Ishikawa (cell line): ENCODE data around the gene KDM2A.

Experiments used
- CEBPB ChIP-seq: IDR thresholded peaks from 2 replicates; pipeline ENCODE4 v1.6.1; 2012
- CREB1 ChIP-seq: IDR thresholded peaks from 2 replicates; pipeline ENCODE4 v1.6.1; 2012; ENCODE audit warnings: low read depth
- EGR1 ChIP-seq: IDR thresholded peaks from 2 replicates; pipeline ENCODE4 v1.6.1; 2012
- EP300 ChIP-seq: IDR thresholded peaks from 2 replicates; pipeline ENCODE4 v1.6.1; 2012; ENCODE audit warnings: borderline replicate concordance
- FOXM1 ChIP-seq: IDR thresholded peaks from 2 replicates; pipeline ENCODE4 v1.6.1; 2012; ENCODE audit warnings: low read depth, borderline replicate concordance
- MAX ChIP-seq: IDR thresholded peaks from 2 replicates; pipeline ENCODE4 v1.6.1; 2012
- NFIC ChIP-seq: IDR thresholded peaks from 2 replicates; pipeline ENCODE4 v1.6.1; 2012
- RAD21 ChIP-seq: IDR thresholded peaks from 2 replicates; pipeline ENCODE4 v1.6.1; 2012; ENCODE audit warnings: low read depth
- TAF1 ChIP-seq: IDR thresholded peaks from 2 replicates; pipeline ENCODE4 v1.6.1; 2012; ENCODE audit warnings: low read depth, mild to moderate bottlenecking
- TCF12 ChIP-seq: IDR thresholded peaks from 2 replicates; pipeline ENCODE4 v1.6.1; 2012; ENCODE audit warnings: low read depth
- TEAD4 ChIP-seq: IDR thresholded peaks from 2 replicates; pipeline ENCODE4 v1.6.1; 2012
- YY1 ChIP-seq: IDR thresholded peaks from 2 replicates; pipeline ENCODE4 v1.6.1; 2012; ENCODE audit warnings: low read depth
- ZBTB7A ChIP-seq: IDR thresholded peaks from 2 replicates; pipeline ENCODE4 v1.6.1; 2012; ENCODE audit warnings: low read depth
- TF ChIP-seq, protein P1 (sequence below): IDR thresholded peaks from 2 replicates; pipeline ENCODE4 v1.6.1; 2012; ENCODE audit warnings: low read depth, mild to moderate bottlenecking
- TF ChIP-seq, protein P2 (sequence below): IDR thresholded peaks from 2 replicates; pipeline ENCODE4 v1.6.1; 2012

Gene KDM2A

GRCh38 chr11:67085617-67086016 lies 33.4 kb upstream of the KDM2A start:
- TF ChIP-seq NFIC, result no peak
- no peak for TF ChIP-seq CREB1
- TF ChIP-seq, protein P1, sequence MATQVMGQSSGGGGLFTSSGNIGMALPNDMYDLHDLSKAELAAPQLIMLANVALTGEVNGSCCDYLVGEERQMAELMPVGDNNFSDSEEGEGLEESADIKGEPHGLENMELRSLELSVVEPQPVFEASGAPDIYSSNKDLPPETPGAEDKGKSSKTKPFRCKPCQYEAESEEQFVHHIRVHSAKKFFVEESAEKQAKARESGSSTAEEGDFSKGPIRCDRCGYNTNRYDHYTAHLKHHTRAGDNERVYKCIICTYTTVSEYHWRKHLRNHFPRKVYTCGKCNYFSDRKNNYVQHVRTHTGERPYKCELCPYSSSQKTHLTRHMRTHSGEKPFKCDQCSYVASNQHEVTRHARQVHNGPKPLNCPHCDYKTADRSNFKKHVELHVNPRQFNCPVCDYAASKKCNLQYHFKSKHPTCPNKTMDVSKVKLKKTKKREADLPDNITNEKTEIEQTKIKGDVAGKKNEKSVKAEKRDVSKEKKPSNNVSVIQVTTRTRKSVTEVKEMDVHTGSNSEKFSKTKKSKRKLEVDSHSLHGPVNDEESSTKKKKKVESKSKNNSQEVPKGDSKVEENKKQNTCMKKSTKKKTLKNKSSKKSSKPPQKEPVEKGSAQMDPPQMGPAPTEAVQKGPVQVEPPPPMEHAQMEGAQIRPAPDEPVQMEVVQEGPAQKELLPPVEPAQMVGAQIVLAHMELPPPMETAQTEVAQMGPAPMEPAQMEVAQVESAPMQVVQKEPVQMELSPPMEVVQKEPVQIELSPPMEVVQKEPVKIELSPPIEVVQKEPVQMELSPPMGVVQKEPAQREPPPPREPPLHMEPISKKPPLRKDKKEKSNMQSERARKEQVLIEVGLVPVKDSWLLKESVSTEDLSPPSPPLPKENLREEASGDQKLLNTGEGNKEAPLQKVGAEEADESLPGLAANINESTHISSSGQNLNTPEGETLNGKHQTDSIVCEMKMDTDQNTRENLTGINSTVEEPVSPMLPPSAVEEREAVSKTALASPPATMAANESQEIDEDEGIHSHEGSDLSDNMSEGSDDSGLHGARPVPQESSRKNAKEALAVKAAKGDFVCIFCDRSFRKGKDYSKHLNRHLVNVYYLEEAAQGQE, result no peak
- TF ChIP-seq TCF12, result no peak
- TF ChIP-seq TEAD4, result no peak

- TF ChIP-seq EP300, result no peak
- no peak for TF ChIP-seq CEBPB
- no peak for TF ChIP-seq TEAD4
- no peak for TF ChIP-seq NFIC
- TF ChIP-seq, protein P1, result no peak
- TF ChIP-seq EGR1, result no peak
- TF ChIP-seq TCF12, result no peak
- TF ChIP-seq MAX, result no peak
- no peak for TF ChIP-seq YY1
- no peak for TF ChIP-seq CREB1
- TF ChIP-seq RAD21, result no peak
- no peak for TF ChIP-seq ZBTB7A
- TF ChIP-seq TAF1, result no peak
- TF ChIP-seq, protein P2, sequence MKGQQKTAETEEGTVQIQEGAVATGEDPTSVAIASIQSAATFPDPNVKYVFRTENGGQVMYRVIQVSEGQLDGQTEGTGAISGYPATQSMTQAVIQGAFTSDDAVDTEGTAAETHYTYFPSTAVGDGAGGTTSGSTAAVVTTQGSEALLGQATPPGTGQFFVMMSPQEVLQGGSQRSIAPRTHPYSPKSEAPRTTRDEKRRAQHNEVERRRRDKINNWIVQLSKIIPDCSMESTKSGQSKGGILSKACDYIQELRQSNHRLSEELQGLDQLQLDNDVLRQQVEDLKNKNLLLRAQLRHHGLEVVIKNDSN, result no peak
- TF ChIP-seq FOXM1, result no peak
These were observed 28.3 kb upstream of the KDM2A start for GRCh38 chr11:67090717-67091116.

DNA sequence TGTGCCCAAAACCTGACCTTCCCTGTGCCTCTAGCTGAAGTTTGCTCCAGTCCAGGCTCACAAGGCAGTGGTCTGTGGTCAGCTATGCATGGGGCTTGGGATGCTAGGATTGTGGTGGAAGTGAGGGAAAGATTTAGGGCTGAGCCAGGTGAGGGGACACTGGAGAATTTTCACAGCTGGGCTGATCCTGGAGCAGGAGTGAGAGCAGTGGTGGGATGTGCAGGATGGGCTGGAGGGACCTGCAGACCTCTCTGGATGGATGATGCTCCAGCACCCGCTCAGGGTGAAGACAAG lies 23.9 kb upstream of the KDM2A start:
- TF ChIP-seq, protein P1, result no peak
- TF ChIP-seq RAD21, result no peak
- TF ChIP-seq, protein P2, result no peak

- TF ChIP-seq, protein P2, result no peak
- TF ChIP-seq FOXM1 (no peak), TEAD4 (no peak), ZBTB7A (no peak), TCF12 (no peak), EGR1 (no peak), MAX (no peak), TAF1 (no peak), CREB1 (no peak), CEBPB (no peak), RAD21 (no peak), EP300 (no peak), NFIC (no peak), YY1 (no peak)
- TF ChIP-seq, protein P1, result no peak
These were observed 20.1 kb upstream of the KDM2A start for GRCh38 chr11:67098799-67099429.
